HFF-Myc (cell line): Measurements from ENCODE around the gene SPTBN2.

ENCODE experiments used
- DNase-seq: peaks from one replicate; pipeline ENCODE4 v3.0.0-alpha.2; 2011; ENCODE audit warnings: low read depth; ENCODE audit errors: extremely low read depth
- H3K4me3 ChIP-seq: replicated peaks from 2 replicates; pipeline ENCODE4 v1.5.1; 2011; ENCODE audit warnings: low read depth, mild to moderate bottlenecking, control low read depth, low read length
- CTCF ChIP-seq: IDR thresholded peaks from 2 replicates; pipeline ENCODE4 v1.5.1; 2012; ENCODE audit warnings: mild to moderate bottlenecking, low read depth, low read length, control low read depth; ENCODE audit errors: missing control alignments

The SPTBN2 gene

GRCh38 chr11:66710384-66710930 lies 18.6 kb downstream of the SPTBN2 start:
- no peak for DNase-seq
- no peak overlapping the region for H3K4me3 ChIP-seq
- no peak for TF ChIP-seq CTCF

GRCh38 chr11:66708701-66709100 lies 20.3 kb downstream of the SPTBN2 start:
- no peak for DNase-seq

GRCh38 chr11:66708094-66708493 lies 20.9 kb downstream of the SPTBN2 start:
- no peak overlapping the region for H3K4me3 ChIP-seq
- DNase-seq: no peak
- no peak for TF ChIP-seq CTCF

More at GRCh38 chr11:66708701-66709100, 20.3 kb downstream of the SPTBN2 start:
- no peak overlapping the region for H3K4me3 ChIP-seq
- no peak for TF ChIP-seq CTCF

GRCh38 chr11:66707486-66707885 lies 21.5 kb downstream of the SPTBN2 start:
- no peak for TF ChIP-seq CTCF
- H3K4me3 ChIP-seq: no peak overlapping the region
- DNase-seq: no peak

- H3K4me3 ChIP-seq: no peak overlapping the region
- no peak for DNase-seq
- no peak for TF ChIP-seq CTCF
These were observed 22.0 kb downstream of the SPTBN2 start for GRCh38 chr11:66706989-66707388.

GRCh38 chr11:66705587-66706335 lies 23.3 kb downstream of the SPTBN2 start:
- TF ChIP-seq CTCF: no peak
- DNase-seq: no peak
- H3K4me3 ChIP-seq: no peak overlapping the region
